HepG2 (cell line): ENCODE data around the gene PLEKHD1. TPM values are rescaled to one million over a fixed set of nuclear protein-coding genes. Genes with fewer than 3 reads are reported as not detected.
A peak's percentile ranks its signal among the peaks of the same experiment; 100 is the strongest.

Source experiments
- BRD4 ChIP-seq: sonication (generic); formaldehyde crosslinking; IDR thresholded peaks from 2 replicates; pipeline ENCODE4 v1.4.0; 2020; ENCODE audit warnings: missing genetic modification reagents
- CC2D1A ChIP-seq: sonication (generic); formaldehyde crosslinking; IDR thresholded peaks from 2 replicates; pipeline ENCODE4 v1.8.1; 2023; ENCODE audit warnings: mild to moderate bottlenecking, missing genetic modification reagents
- CREM ChIP-seq, 2 experiments: sonication (generic) in 1 of 2; formaldehyde crosslinking in 1 of 2; IDR thresholded peaks; 2 replicates each; pipeline versions ENCODE4 v1.4.0 to v1.6.1; 2016 to 2020; ENCODE audit warnings: antibody characterized with exemption in 1 of 2, mild to moderate bottlenecking in 1 of 2, missing genetic modification reagents in 1 of 2
- FOXA1 ChIP-seq, 2 experiments: fragments of 450-650 bp in 1 of 2; sonication (generic) in 1 of 2; formaldehyde crosslinking in 1 of 2; IDR thresholded peaks; 2 replicates each; pipeline versions ENCODE4 v1.4.0 to v1.6.1; 2016 to 2020; ENCODE audit warnings: missing genetic modification reagents in 1 of 2
- GTF2F1 ChIP-seq: fragments of 150-350 bp; IDR thresholded peaks from 2 replicates; pipeline ENCODE4 v1.6.1; 2014; ENCODE audit warnings: low read length
- HNRNPLL ChIP-seq: fragments of 200-400 bp; formaldehyde crosslinking; IDR thresholded peaks from 2 replicates; pipeline ENCODE4 v1.6.1; 2017; ENCODE audit warnings: mild to moderate bottlenecking, low read depth, low read length; ENCODE audit not compliant: poor library complexity, severe bottlenecking
- MAX ChIP-seq: IDR thresholded peaks from 2 replicates; pipeline ENCODE4 v1.6.1; 2012; ENCODE audit warnings: inconsistent platforms
- MXD4 ChIP-seq: IDR thresholded peaks from 2 replicates; pipeline ENCODE4 v1.6.1; 2016; ENCODE audit warnings: mild to moderate bottlenecking, missing biosample characterization, missing genetic modification reagents
- PCBP1 ChIP-seq: fragments of 200-400 bp; formaldehyde crosslinking; IDR thresholded peaks from 2 replicates; pipeline ENCODE4 v1.6.1; 2017; ENCODE audit warnings: mild to moderate bottlenecking, low read depth, low read length, borderline replicate concordance
- PRDM15 ChIP-seq: sonication (generic); formaldehyde crosslinking; IDR thresholded peaks from 2 replicates; pipeline ENCODE4 v1.4.0; 2020; ENCODE audit warnings: missing genetic modification reagents
- RNF2 ChIP-seq: fragments of 450-650 bp; conservative IDR thresholded peaks from 2 replicates; pipeline ENCODE4 v1.6.1; 2016; ENCODE audit warnings: low read depth
- ZBTB2 ChIP-seq: sonication (generic); formaldehyde crosslinking; IDR thresholded peaks from 2 replicates; pipeline ENCODE4 v1.8.0; 2022; ENCODE audit warnings: low read depth, missing genetic modification reagents
- ZNF281 ChIP-seq: sonication (generic); formaldehyde crosslinking; IDR thresholded peaks from 2 replicates; pipeline ENCODE4 v1.4.0; 2020; ENCODE audit warnings: missing genetic modification reagents, borderline replicate concordance
- ZNF383 ChIP-seq: sonication (generic); formaldehyde crosslinking; IDR thresholded peaks from 2 replicates; pipeline ENCODE4 v1.4.0; 2020; ENCODE audit warnings: missing genetic modification reagents, mild to moderate bottlenecking, borderline replicate concordance
- ZNF576 ChIP-seq: sonication (generic); formaldehyde crosslinking; IDR thresholded peaks from 2 replicates; pipeline ENCODE4 v1.4.0; 2020; ENCODE audit warnings: mild to moderate bottlenecking, missing genetic modification reagents
- ZNF772 ChIP-seq: sonication (generic); formaldehyde crosslinking; IDR thresholded peaks from 2 replicates; pipeline ENCODE4 v1.5.0; 2020; ENCODE audit warnings: mild to moderate bottlenecking, missing genetic modification reagents
- ZNF776 ChIP-seq: sonication (generic); formaldehyde crosslinking; IDR thresholded peaks from 2 replicates; pipeline ENCODE4 v1.4.0; 2020; ENCODE audit warnings: mild to moderate bottlenecking, missing genetic modification reagents
- ZNF800 ChIP-seq: sonication (generic); formaldehyde crosslinking; IDR thresholded peaks from 2 replicates; pipeline ENCODE4 v1.4.0; 2020; ENCODE audit warnings: missing genetic modification reagents
- polyA plus RNA-seq, 8 experiments: library from polyadenylated mRNA; depleted of rRNA in 3 of 8; stranded (reverse) in 7 of 8; unstranded in 1 of 8; fragments of >200 nt; fragmentation: Illumina TruSeq in 4 of 8; extraction: Trizol in 4 of 8; gene quantifications; 2 replicates each; pipeline versions ENCODE4 v1.2.1 to v1.2.3, GENCODE V29; 2011 to 2016; ENCODE audit warnings: low read depth in 4 of 8, missing spikeins in 1 of 8, mixed read lengths in 1 of 8; ENCODE audit not compliant: insufficient read depth in 1 of 8
- total RNA-seq, 5 experiments: library from RNA; depleted of rRNA; stranded (reverse); fragments of >200 nt; fragmentation: Illumina TruSeq; extraction: Trizol; gene quantifications; 2 replicates each; pipeline ENCODE4 v1.2.3, GENCODE V29; 2016; ENCODE audit warnings: low read depth in 1 of 5

Gene PLEKHD1
- total and polyA plus RNA-seq, 2 of the 13 experiments (the other 11 are each of a cell fraction or from before 2014, with no cell fraction given): 0.01 TPM; not detected in 1

- TF ChIP-seq PRDM15 (no peak), PCBP1 (no peak), CC2D1A (CRISPR knock-in tag) (no peak), ZNF281 (CRISPR knock-in tag) (no peak), HNRNPLL (peak; percentile 90), BRD4 (CRISPR knock-in tag) (0 out of 2 replicates have a peak, but pooled peaks have one; percentile 46), ZNF800 (CRISPR knock-in tag) (peak; percentile 68), ZNF772 (CRISPR knock-in tag) (no peak), MAX (peak; percentile 84), MXD4 (CRISPR knock-in tag) (no peak), ZNF776 (CRISPR knock-in tag) (0 out of 2 replicates have a peak, but pooled peaks have one; percentile 30), GTF2F1 (no peak), ZBTB2 (CRISPR knock-in tag) (peak; percentile 43; the same call in 1 of the 2 replicates), ZNF576 (CRISPR knock-in tag) (0 out of 2 replicates have a peak, but pooled peaks have one; percentile 32), FOXA1 (IDR thresholded peaks at IDR 0.05) (no peak), FOXA1 (CRISPR knock-in tag; IDR thresholded peaks at IDR 0.05) (no peak), ZNF383 (CRISPR knock-in tag) (no peak), RNF2 (peak; percentile 69), CREM (IDR thresholded peaks at IDR 0.05) (no peak), CREM (CRISPR knock-in tag; IDR thresholded peaks at IDR 0.05) (no peak)
These were observed 87.7 kb downstream of the PLEKHD1 start (continued) for GRCh38 chr14:69572030-69572840.
